GM18499 (cell line): Measurements from ENCODE around the gene ZMIZ2.
"Not testable (repeated sequence)": the region's sequence is repeated elsewhere in the genome, so short reads cannot be mapped to it uniquely, and the experiment has no call there.

Experiments
- ATAC-seq: cut with Tn5 transposase; IDR thresholded peaks from one replicate; pipeline ENCODE4 v1.9.1; 2021; ENCODE audit warnings: moderate number of reproducible peaks; ENCODE audit not compliant: insufficient read depth, unreplicated experiment

The ZMIZ2 gene

GRCh38 chr7:44768628-44769371, 20.2 kb downstream of the ZMIZ2 start:
- ATAC-seq, result no peak

GRCh38 chr7:44769376-44769775, 20.7 kb downstream of the ZMIZ2 start:
- ATAC-seq, result no peak

- ATAC-seq, result peak; percentile 51
These were observed 21.2 kb downstream of the ZMIZ2 start for GRCh38 chr7:44769776-44770294.

GRCh38 chr7:44771358-44771757, 22.7 kb downstream of the ZMIZ2 start:
- ATAC-seq, result no peak

- no peak for ATAC-seq
These were observed 23.8 kb downstream of the ZMIZ2 start for GRCh38 chr7:44772440-44772839.

- no peak for ATAC-seq
These were observed 24.2 kb downstream of the ZMIZ2 start for GRCh38 chr7:44772867-44773266.

GRCh38 chr7:44774486-44774885, 25.8 kb downstream of the ZMIZ2 start:
- not testable (repeated sequence) for ATAC-seq

- no peak for ATAC-seq
These were observed 26.9 kb downstream of the ZMIZ2 start for GRCh38 chr7:44775383-44776107.

- no peak for ATAC-seq
These were observed 27.6 kb downstream of the ZMIZ2 start for GRCh38 chr7:44776211-44776610.

- no peak for ATAC-seq
These were observed 33.8 kb downstream of the ZMIZ2 start for GRCh38 chr7:44782460-44782859.

- no peak for ATAC-seq
These were observed 34.8 kb downstream of the ZMIZ2 start for GRCh38 chr7:44783407-44783806.

- no peak for ATAC-seq
These were observed 35.7 kb downstream of the ZMIZ2 start for GRCh38 chr7:44784364-44784763.

GRCh38 chr7:44785218-44785617, 36.6 kb downstream of the ZMIZ2 start:
- ATAC-seq, result not testable (repeated sequence)

- no peak for ATAC-seq
These were observed 38.4 kb downstream of the ZMIZ2 start for GRCh38 chr7:44787041-44787440.

- no peak for ATAC-seq
These were observed 39.1 kb downstream of the ZMIZ2 start for GRCh38 chr7:44787762-44788161.

- ATAC-seq, result no peak
These were observed 41.3 kb downstream of the ZMIZ2 start for GRCh38 chr7:44789990-44790389.

- no peak for ATAC-seq
These were observed 42.9 kb downstream of the ZMIZ2 start for GRCh38 chr7:44791278-44792219.

GRCh38 chr7:44793919-44794318, 45.3 kb downstream of the ZMIZ2 start:
- ATAC-seq, result no peak

GRCh38 chr7:44794331-44794730, 45.7 kb downstream of the ZMIZ2 start:
- ATAC-seq, result no peak

GRCh38 chr7:44796034-44796503, 47.4 kb downstream of the ZMIZ2 start:
- ATAC-seq, result peak; percentile 8
